ENCODE measurements around the gene TXNRD2.

DNA sequence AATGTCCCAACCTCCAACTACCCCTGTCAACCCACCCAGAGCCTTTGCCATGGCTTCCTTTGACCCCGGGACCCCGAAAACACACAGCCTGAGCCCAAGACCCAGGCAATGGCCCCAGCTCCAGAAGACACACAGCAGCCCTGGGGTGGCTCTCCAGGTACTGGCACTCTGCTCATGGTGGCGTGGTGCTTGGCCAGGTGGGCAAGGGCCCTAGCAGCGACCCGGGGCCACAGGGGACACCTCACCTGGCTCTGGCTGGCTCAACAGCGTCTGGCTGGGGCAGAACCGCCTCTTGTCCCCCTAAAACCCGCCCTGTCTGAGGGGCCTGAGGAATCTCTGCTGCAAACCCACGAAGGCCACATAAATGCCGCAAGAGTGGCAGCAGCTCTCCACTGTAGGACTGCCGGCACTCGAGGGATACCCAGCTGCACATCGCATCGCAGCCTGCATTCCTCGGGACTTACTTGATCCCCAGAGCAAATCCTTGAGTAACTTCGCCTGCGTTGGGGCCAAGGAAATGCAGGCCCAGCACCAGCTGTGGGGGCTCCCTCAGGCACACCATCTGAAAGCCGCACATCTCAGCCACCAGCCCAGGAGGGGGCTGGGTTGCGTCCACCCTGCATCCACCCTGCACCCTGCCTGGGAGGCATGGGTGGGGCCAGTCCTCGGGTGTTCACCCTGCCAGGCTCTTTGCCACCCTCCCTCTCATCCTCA lies 63.8 kb downstream of the TXNRD2 start:
- TF ChIP-seq, protein P1, sequence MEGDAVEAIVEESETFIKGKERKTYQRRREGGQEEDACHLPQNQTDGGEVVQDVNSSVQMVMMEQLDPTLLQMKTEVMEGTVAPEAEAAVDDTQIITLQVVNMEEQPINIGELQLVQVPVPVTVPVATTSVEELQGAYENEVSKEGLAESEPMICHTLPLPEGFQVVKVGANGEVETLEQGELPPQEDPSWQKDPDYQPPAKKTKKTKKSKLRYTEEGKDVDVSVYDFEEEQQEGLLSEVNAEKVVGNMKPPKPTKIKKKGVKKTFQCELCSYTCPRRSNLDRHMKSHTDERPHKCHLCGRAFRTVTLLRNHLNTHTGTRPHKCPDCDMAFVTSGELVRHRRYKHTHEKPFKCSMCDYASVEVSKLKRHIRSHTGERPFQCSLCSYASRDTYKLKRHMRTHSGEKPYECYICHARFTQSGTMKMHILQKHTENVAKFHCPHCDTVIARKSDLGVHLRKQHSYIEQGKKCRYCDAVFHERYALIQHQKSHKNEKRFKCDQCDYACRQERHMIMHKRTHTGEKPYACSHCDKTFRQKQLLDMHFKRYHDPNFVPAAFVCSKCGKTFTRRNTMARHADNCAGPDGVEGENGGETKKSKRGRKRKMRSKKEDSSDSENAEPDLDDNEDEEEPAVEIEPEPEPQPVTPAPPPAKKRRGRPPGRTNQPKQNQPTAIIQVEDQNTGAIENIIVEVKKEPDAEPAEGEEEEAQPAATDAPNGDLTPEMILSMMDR (IDR thresholded peaks at IDR 0.05): no peak
- TF ChIP-seq POLR2A (IDR thresholded peaks at IDR 0.05): no peak
- TF ChIP-seq POLR2AphosphoS5 (IDR thresholded peaks at IDR 0.05): no peak
